HepG2 (cell line): Measurements from ENCODE around the gene THSD4. TPM values are rescaled to one million over a fixed set of nuclear protein-coding genes. Genes with fewer than 3 reads are reported as not detected.

Source experiments
- ATAC-seq: fragments of 200-7000 bp; cut with Tn5 transposase; 3 replicates; pipeline ENCODE4 v1.9.1; 2020; ENCODE audit warnings: mild to moderate bottlenecking, moderate library complexity
- BruUV-seq: library from RNA; stranded (reverse); fragments of 400-500 nt; replicated peaks from 2 replicates; lab custom pipeline; 2021; lab: Mats Ljungman, UMichigan
- CTCF ChIA-PET: fragments of 300-600 bp; formaldehyde crosslinking; extraction: SDS; loops from one replicate; lab custom pipeline; 2021; ENCODE audit warnings: low total read pairs, inconsistent platforms, low intra/inter-chr PET ratio; lab: Yijun Ruan, JAX
- POLR2A ChIA-PET: fragments of 350-600 bp; sonication (Branson Sonifier 250); formaldehyde crosslinking; loops from one replicate; lab custom pipeline; 2020; ENCODE audit warnings: antibody characterized with exemption, inconsistent platforms; lab: Yijun Ruan, JAX
- DNase-seq: peaks from one replicate; pipeline ENCODE4 v3.0.0-alpha.2; 2015; ENCODE audit warnings: low spot score
- FAIRE-seq: peaks from 3 replicates; lab custom pipeline; 2011; peaks lifted over from hg19 to GRCh38; lab: Jason Lieb, UNC
- H2AFZ ChIP-seq: one replicate; pipeline ENCODE4 v1.6.1; 2011; ENCODE audit warnings: low read length, inconsistent platforms
- H3K27ac ChIP-seq: fragments of 300-600 bp; 3 replicates; pipeline ENCODE4 v1.8.0; 2011; ENCODE audit warnings: mixed run types, mild to moderate bottlenecking, mixed read lengths, low read length, inconsistent platforms; ENCODE audit not compliant: insufficient read depth; ENCODE audit errors: extremely low read length
- H3K27me3 ChIP-seq, 2 experiments: fragments of 200-600 bp in 1 of 2; 2 replicates in 1 of 2; 3 replicates in 1 of 2; pipeline versions ENCODE4 v1.6.0 to v1.8.0; 2011; ENCODE audit warnings: low read length in 2 of 2, mild to moderate bottlenecking in 2 of 2, moderate library complexity in 2 of 2, inconsistent platforms in 1 of 2; ENCODE audit not compliant: insufficient read depth in 2 of 2, control insufficient read depth in 1 of 2
- H3K36me3 ChIP-seq, 2 experiments: fragments of 200-600 bp in 1 of 2; replicated peaks in 1 of 2; 2 replicates in 1 of 2; 3 replicates in 1 of 2; pipeline versions ENCODE4 v1.5.1 to v1.8.0; 2011; ENCODE audit warnings: low read length in 2 of 2, inconsistent platforms in 1 of 2; ENCODE audit not compliant: insufficient read depth in 2 of 2, control insufficient read depth in 1 of 2
- H3K4me1 ChIP-seq: 2 replicates; pipeline ENCODE4 v1.5.1; 2012; ENCODE audit warnings: low read length, inconsistent platforms; ENCODE audit not compliant: insufficient read depth
- H3K4me2 ChIP-seq: 2 replicates; pipeline ENCODE4 v1.6.0; 2011; ENCODE audit warnings: low read depth, low read length, inconsistent platforms
- H3K4me3 ChIP-seq, 3 experiments: fragments of 200-600 bp in 1 of 3; sonication (generic), shearing (Covaris generic) in 1 of 3; replicated peaks in 1 of 3; 2 replicates each; pipeline ENCODE4 v1.5.1; 2011 to 2016; ENCODE audit warnings: low read length in 3 of 3, inconsistent platforms in 2 of 3, low read depth in 2 of 3, mild to moderate bottlenecking in 2 of 3, control low read depth in 1 of 3, mixed read lengths in 1 of 3; ENCODE audit not compliant: insufficient read depth in 1 of 3
- H3K79me2 ChIP-seq: one replicate; pipeline ENCODE4 v1.6.1; 2011; ENCODE audit warnings: low read length, inconsistent platforms; ENCODE audit not compliant: insufficient read depth
- H3K9ac ChIP-seq: 2 replicates; pipeline ENCODE4 v1.6.0; 2011; ENCODE audit warnings: mild to moderate bottlenecking, low read depth, low read length, inconsistent platforms; ENCODE audit not compliant: insufficient read depth
- H3K9me3 ChIP-seq: 2 replicates; pipeline ENCODE4 v1.5.1; 2012; ENCODE audit warnings: mild to moderate bottlenecking, low read length
- H4K20me1 ChIP-seq: 2 replicates; pipeline ENCODE4 v1.6.0; 2011; ENCODE audit warnings: inconsistent platforms, mild to moderate bottlenecking, low read length, moderate library complexity; ENCODE audit not compliant: insufficient read depth
- CTCF ChIP-seq: sonication (generic); formaldehyde crosslinking; IDR thresholded peaks from 2 replicates; pipeline ENCODE4 v1.5.0; 2020; ENCODE audit warnings: mild to moderate bottlenecking, missing genetic modification reagents, moderate library complexity
- DNMT3B ChIP-seq: conservative IDR thresholded peaks from 2 replicates; pipeline ENCODE4 v1.6.1; 2016; ENCODE audit warnings: missing biosample characterization, control low read depth
- DPF2 ChIP-seq: sonication (generic); formaldehyde crosslinking; IDR thresholded peaks from 2 replicates; pipeline ENCODE4 v1.4.0; 2020; ENCODE audit warnings: mild to moderate bottlenecking, low read depth, missing genetic modification reagents, borderline replicate concordance
- KMT2A ChIP-seq: sonication (generic); formaldehyde crosslinking; IDR thresholded peaks from 2 replicates; pipeline ENCODE4 v1.4.0; 2020; ENCODE audit warnings: missing genetic modification reagents
- MEIS2 ChIP-seq: sonication (generic); formaldehyde crosslinking; IDR thresholded peaks from 2 replicates; pipeline ENCODE4 v1.9.0; 2021; ENCODE audit warnings: mild to moderate bottlenecking, missing genetic modification reagents
- MYNN ChIP-seq: sonication (generic); formaldehyde crosslinking; IDR thresholded peaks from 2 replicates; pipeline ENCODE4 v1.4.0; 2020; ENCODE audit warnings: mild to moderate bottlenecking, low read depth, missing genetic modification reagents
- NR2F6 ChIP-seq, 2 experiments: IDR thresholded peaks; 2 replicates each; pipeline ENCODE4 v1.6.1; 2016; ENCODE audit warnings: antibody characterized with exemption in 1 of 2, mild to moderate bottlenecking in 1 of 2
- RAD51 ChIP-seq: fragments of 450-650 bp; IDR thresholded peaks from 2 replicates; pipeline ENCODE4 v1.6.1; 2016; ENCODE audit warnings: borderline replicate concordance
- SIN3B ChIP-seq: fragments of 150-350 bp; IDR thresholded peaks from 2 replicates; pipeline ENCODE4 v1.6.1; 2014; ENCODE audit warnings: low read length
- SMAD9 ChIP-seq: sonication (generic); formaldehyde crosslinking; IDR thresholded peaks from 2 replicates; pipeline ENCODE4 v1.5.1; 2020; ENCODE audit warnings: mild to moderate bottlenecking, missing genetic modification reagents
- SOX6 ChIP-seq, 2 experiments: fragments of 450-650 bp in 1 of 2; sonication (generic) in 1 of 2; formaldehyde crosslinking in 1 of 2; IDR thresholded peaks; 2 replicates each; pipeline versions ENCODE4 v1.4.0 to v1.6.1; 2017 to 2020; ENCODE audit warnings: antibody characterized with exemption in 1 of 2, mild to moderate bottlenecking in 1 of 2, missing genetic modification reagents in 1 of 2
- STAG1 ChIP-seq: sonication (generic); formaldehyde crosslinking; IDR thresholded peaks from 2 replicates; pipeline ENCODE4 v1.4.0; 2020; ENCODE audit warnings: missing genetic modification reagents
- TEAD2 ChIP-seq: sonication (generic); formaldehyde crosslinking; IDR thresholded peaks from 2 replicates; pipeline ENCODE4 v1.9.0; 2021; ENCODE audit warnings: missing genetic modification reagents
- ZIK1 ChIP-seq: sonication (generic); formaldehyde crosslinking; IDR thresholded peaks from 2 replicates; pipeline ENCODE4 v1.5.0; 2020; ENCODE audit warnings: mild to moderate bottlenecking, low read depth, missing genetic modification reagents, borderline replicate concordance
- ZNF713 ChIP-seq: sonication (generic); formaldehyde crosslinking; IDR thresholded peaks from 2 replicates; pipeline ENCODE4 v1.4.0; 2020; ENCODE audit warnings: mild to moderate bottlenecking, missing genetic modification reagents
- WGBS: methylation state at CpG from one replicate; pipeline ENCODE4 v1.1.6; 2017; ENCODE audit warnings: low lambda C conversion rate; 5-methylcytosine and 5-hydroxymethylcytosine counted together
- in situ Hi-C: cut with HindIII; loops from 2 replicates; pipeline ENCODE4 v1.10.0; 2017; ENCODE audit warnings: low pct_unique_long_range_greater_than_20kb; ENCODE audit not compliant: extremely low pct_ligation_motif_present
- intact Hi-C: fragments of 100-400 bp; cut with micrococcal nuclease; formaldehyde crosslinking; loops from one replicate; pipeline ENCODE4 v1.10.0; 2022; ENCODE audit not compliant: unreplicated experiment
- polyA plus RNA-seq, 8 experiments: library from polyadenylated mRNA; depleted of rRNA in 3 of 8; stranded (reverse) in 7 of 8; unstranded in 1 of 8; fragments of >200 nt; fragmentation: Illumina TruSeq in 4 of 8; extraction: Trizol in 4 of 8; gene quantifications; 2 replicates each; pipeline versions ENCODE4 v1.2.1 to v1.2.3, GENCODE V29; 2011 to 2016; ENCODE audit warnings: low read depth in 4 of 8, missing spikeins in 1 of 8, mixed read lengths in 1 of 8; ENCODE audit not compliant: insufficient read depth in 1 of 8
- total RNA-seq, 5 experiments: library from RNA; depleted of rRNA; stranded (reverse); fragments of >200 nt; fragmentation: Illumina TruSeq; extraction: Trizol; gene quantifications; 2 replicates each; pipeline ENCODE4 v1.2.3, GENCODE V29; 2016; ENCODE audit warnings: low read depth in 1 of 5
- TF ChIP-seq, protein P1 (sequence below): sonication (generic); formaldehyde crosslinking; IDR thresholded peaks from 2 replicates; pipeline ENCODE4 v1.4.0; 2020; ENCODE audit warnings: missing genetic modification reagents, borderline replicate concordance
- TF ChIP-seq, protein P2 (sequence below): sonication (generic); formaldehyde crosslinking; IDR thresholded peaks from 2 replicates; pipeline ENCODE4 v1.4.0; 2020; ENCODE audit warnings: mild to moderate bottlenecking, low read depth, missing genetic modification reagents

The THSD4 gene
- total and polyA plus RNA-seq, 2 of the 13 experiments (the other 11 are each of a cell fraction or from before 2014, with no cell fraction given): 0.07 to 0.21 TPM

DNA sequence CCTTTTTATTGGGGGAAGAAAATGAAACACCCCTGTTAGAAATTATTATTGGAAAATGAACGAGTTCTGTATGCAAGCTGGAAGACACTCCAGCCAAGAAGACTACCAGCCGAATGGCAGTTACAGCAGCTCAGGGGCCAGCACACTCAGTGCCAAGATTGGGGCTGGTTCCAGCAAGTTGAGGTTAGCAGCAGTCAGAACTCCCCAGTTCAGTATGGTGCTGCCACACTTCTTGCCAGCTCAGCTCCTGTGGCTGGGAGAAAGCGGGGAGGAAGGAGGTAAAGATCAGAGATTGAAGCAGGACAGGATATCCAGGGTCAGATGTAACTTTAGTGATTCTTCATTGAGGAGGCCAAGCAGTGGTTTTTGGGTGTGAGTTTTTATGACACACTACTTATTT is 414.8 kb downstream of the THSD4 start:
- Histone ChIP-seq H3K9me3 (peaks cover 6% of the 10 kb centered on the region; the same call in 1 of the 2 replicates), H3K4me3 (no peak overlapping the region), H2AFZ (no peak overlapping the region), H3K27me3 (peaks cover 0 to 17% of the 10 kb centered on the region in 2 experiments; a peak in 2 of 5 replicates), H3K9ac (no peak overlapping the region), H3K79me2 (no peaks in the 10 kb centered on the region), H3K4me1 (no peaks in the 10 kb centered on the region), H4K20me1 (no peaks in the 10 kb centered on the region), H3K36me3 (no peaks in the 10 kb centered on the region), H3K4me2 (no peak overlapping the region), H3K27ac (no peak overlapping the region)
- ATAC-seq (no peak), FAIRE-seq (no peak), DNase-seq (no peak)
- POLR2A ChIA-PET: no interaction called here
- no peak for TF ChIP-seq MYNN (CRISPR knock-in tag)
- TF ChIP-seq SIN3B: no peak
- TF ChIP-seq ZNF713: no peak
- TF ChIP-seq DPF2 (CRISPR knock-in tag): no peak
- in situ Hi-C loops: no loop called here
- CTCF ChIA-PET: no interaction called here
- 40% methylated on average over 3 of the region's 3 CpGs for WGBS
- intact Hi-C loops: no loop called here
- BruUV-seq: no TSS peak

DNA sequence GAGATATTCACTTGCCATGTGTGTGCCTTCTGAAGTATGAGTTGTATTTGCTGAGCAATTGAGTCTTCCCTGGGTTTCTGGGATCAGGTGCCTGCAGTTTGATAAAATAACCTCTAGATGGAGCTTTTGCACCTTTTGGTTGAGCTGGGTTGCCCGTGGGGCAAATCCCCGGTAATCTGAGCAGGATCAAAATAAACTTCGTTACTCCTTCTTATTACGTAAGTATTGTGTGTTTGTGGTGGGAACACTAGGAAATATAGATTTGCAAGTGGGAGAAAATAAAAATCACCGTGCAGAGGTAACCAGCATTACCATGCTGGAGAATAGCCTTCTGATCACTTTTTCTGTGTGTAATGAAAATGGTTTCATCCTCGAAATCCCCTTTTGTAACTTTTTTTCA is 417.7 kb downstream of the THSD4 start:
- DNase-seq: peak; percentile 5
- Histone ChIP-seq H3K4me1 (no peaks in the 10 kb centered on the region), H3K4me2 (no peak overlapping the region), H4K20me1 (no peaks in the 10 kb centered on the region), H3K79me2 (no peaks in the 10 kb centered on the region), H2AFZ (no peak overlapping the region), H3K27ac (no peak overlapping the region), H3K36me3 (no peaks in the 10 kb centered on the region), H3K9ac (no peak overlapping the region), H3K4me3 (no peak overlapping the region), H3K9me3 (peaks cover 6% of the 10 kb centered on the region; the same call in 1 of the 2 replicates), H3K27me3 (peaks cover 0 to 7% of the 10 kb centered on the region in 2 experiments; a peak in 1 of 5 replicates)
- ChIA-PET CTCF (no interaction called here), POLR2A (no interaction called here)
- no TSS peak for BruUV-seq
- 37% methylated on average over 6 of the region's 6 CpGs for WGBS
- in situ Hi-C loops: no loop called here
- intact Hi-C loops: no loop called here
- FAIRE-seq: no peak
- ATAC-seq: no peak
- TF ChIP-seq KMT2A (CRISPR knock-in tag): no peak
- TF ChIP-seq NR2F6 (IDR thresholded peaks at IDR 0.05): no peak
- no peak for TF ChIP-seq NR2F6 (CRISPR knock-in tag; IDR thresholded peaks at IDR 0.05)
- peak; percentile 50 for TF ChIP-seq STAG1 (CRISPR knock-in tag)
- TF ChIP-seq SMAD9 (CRISPR knock-in tag): no peak
- TF ChIP-seq TEAD2 (CRISPR knock-in tag): no peak
- TF ChIP-seq CTCF: peak; percentile 62
- no peak for TF ChIP-seq DNMT3B (CRISPR knock-in tag)
- no peak for TF ChIP-seq ZIK1
- no peak for TF ChIP-seq MEIS2 (CRISPR knock-in tag)
- TF ChIP-seq, protein P1, sequence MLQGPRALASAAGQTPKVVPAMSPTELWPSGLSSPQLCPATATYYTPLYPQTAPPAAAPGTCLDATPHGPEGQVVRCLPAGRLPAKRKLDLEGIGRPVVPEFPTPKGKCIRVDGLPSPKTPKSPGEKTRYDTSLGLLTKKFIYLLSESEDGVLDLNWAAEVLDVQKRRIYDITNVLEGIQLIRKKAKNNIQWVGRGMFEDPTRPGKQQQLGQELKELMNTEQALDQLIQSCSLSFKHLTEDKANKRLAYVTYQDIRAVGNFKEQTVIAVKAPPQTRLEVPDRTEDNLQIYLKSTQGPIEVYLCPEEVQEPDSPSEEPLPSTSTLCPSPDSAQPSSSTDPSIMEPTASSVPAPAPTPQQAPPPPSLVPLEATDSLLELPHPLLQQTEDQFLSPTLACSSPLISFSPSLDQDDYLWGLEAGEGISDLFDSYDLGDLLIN (CRISPR knock-in tag): no peak
- no peak for TF ChIP-seq RAD51
- TF ChIP-seq, protein P2, sequence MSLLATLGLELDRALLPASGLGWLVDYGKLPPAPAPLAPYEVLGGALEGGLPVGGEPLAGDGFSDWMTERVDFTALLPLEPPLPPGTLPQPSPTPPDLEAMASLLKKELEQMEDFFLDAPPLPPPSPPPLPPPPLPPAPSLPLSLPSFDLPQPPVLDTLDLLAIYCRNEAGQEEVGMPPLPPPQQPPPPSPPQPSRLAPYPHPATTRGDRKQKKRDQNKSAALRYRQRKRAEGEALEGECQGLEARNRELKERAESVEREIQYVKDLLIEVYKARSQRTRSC (CRISPR knock-in tag): no peak
- TF ChIP-seq SOX6 (IDR thresholded peaks at IDR 0.05): no peak
- TF ChIP-seq SOX6 (CRISPR knock-in tag; IDR thresholded peaks at IDR 0.05): no peak
